IMR-90 (cell line): ENCODE measurements around the gene SLC49A4. TPM values are rescaled to one million over a fixed set of nuclear protein-coding genes. Genes with fewer than 3 reads are reported as not detected.

Experiments
- ATAC-seq: fragments of 200-7000 bp; cut with Tn5 transposase; 2 replicates; pipeline ENCODE4 v1.9.1; 2020; ENCODE audit warnings: low read depth, mild to moderate bottlenecking, moderate library complexity
- BruUV-seq: library from RNA; stranded (reverse); fragments of 400-500 nt; replicated peaks from 2 replicates; lab custom pipeline; 2021; lab: Mats Ljungman, UMichigan
- CTCF ChIA-PET: fragments of 300-600 bp; formaldehyde crosslinking; extraction: SDS; loops from one replicate; lab custom pipeline; 2021; ENCODE audit warnings: antibody characterized with exemption; lab: Yijun Ruan, JAX
- POLR2A ChIA-PET: fragments of 300-600 bp; sonication (Branson Sonifier 250); formaldehyde crosslinking; loops from one replicate; lab custom pipeline; 2022; ENCODE audit warnings: antibody characterized with exemption; ENCODE audit not compliant: unreplicated experiment; lab: Charles Lee
- DNase-seq: peaks from one replicate; pipeline ENCODE4 v3.0.0; 2013
- H2AFZ ChIP-seq: replicated peaks from 2 replicates; pipeline ENCODE3; 2013; ENCODE audit warnings: low read length, mild to moderate bottlenecking; ENCODE audit not compliant: poor library complexity
- H2AK5ac ChIP-seq: 2 replicates; pipeline ENCODE4 v1.6.1; 2013; ENCODE audit warnings: low read depth, low read length, inconsistent platforms
- H2AK9ac ChIP-seq: replicated peaks from 2 replicates; pipeline ENCODE3; 2013; ENCODE audit warnings: mild to moderate bottlenecking, low read depth, low read length, moderate library complexity; ENCODE audit not compliant: poor library complexity
- H2BK120ac ChIP-seq: 2 replicates; pipeline ENCODE4 v1.6.1; 2013; ENCODE audit warnings: low read depth, low read length, inconsistent platforms
- H2BK15ac ChIP-seq: 3 replicates; pipeline ENCODE4 v1.6.1; 2013; ENCODE audit warnings: low read depth, low read length, inconsistent platforms
- H2BK20ac ChIP-seq: 2 replicates; pipeline ENCODE4 v1.6.1; 2013; ENCODE audit warnings: low read depth, mild to moderate bottlenecking, inconsistent platforms, low read length, moderate library complexity
- H2BK5ac ChIP-seq: 2 replicates; pipeline ENCODE4 v1.6.1; 2013; ENCODE audit warnings: mild to moderate bottlenecking, low read depth, low read length, inconsistent platforms; ENCODE audit not compliant: poor library complexity, severe bottlenecking
- H3K14ac ChIP-seq: replicated peaks from 2 replicates; pipeline ENCODE4 v1.6.1; 2013; ENCODE audit warnings: low read depth, low read length, inconsistent platforms
- H3K18ac ChIP-seq: 2 replicates; pipeline ENCODE4 v1.6.1; 2013; ENCODE audit warnings: low read depth, low read length, control low read depth
- H3K23ac ChIP-seq: 2 replicates; pipeline ENCODE4 v1.6.1; 2013; ENCODE audit warnings: low read depth, low read length, inconsistent platforms
- H3K27ac ChIP-seq: 2 replicates; pipeline ENCODE4 v1.5.1; 2013; ENCODE audit warnings: mild to moderate bottlenecking, control low read depth, low read length; ENCODE audit not compliant: insufficient read depth
- H3K27me3 ChIP-seq: 2 replicates; pipeline ENCODE4 v1.6.1; 2013; ENCODE audit warnings: low read length; ENCODE audit not compliant: control insufficient read depth, insufficient read depth
- H3K36me3 ChIP-seq: 2 replicates; pipeline ENCODE4 v1.6.1; 2013; ENCODE audit warnings: low read length, mixed read lengths; ENCODE audit not compliant: control insufficient read depth, insufficient read depth
- H3K4ac ChIP-seq: 2 replicates; pipeline ENCODE4 v1.6.1; 2013; ENCODE audit warnings: low read depth, low read length, inconsistent platforms
- H3K4me1 ChIP-seq: 2 replicates; pipeline ENCODE4 v1.6.1; 2013; ENCODE audit warnings: low read length, mixed read lengths; ENCODE audit not compliant: control insufficient read depth, insufficient read depth
- H3K4me2 ChIP-seq: 2 replicates; pipeline ENCODE4 v1.6.1; 2013; ENCODE audit warnings: low read depth, mild to moderate bottlenecking, control low read depth, low read length, moderate library complexity
- H3K4me3 ChIP-seq: 2 replicates; pipeline ENCODE4 v1.5.1; 2013; ENCODE audit warnings: low read depth, mild to moderate bottlenecking, control low read depth, low read length, moderate library complexity; ENCODE audit not compliant: insufficient read depth
- H3K56ac ChIP-seq: 2 replicates; pipeline ENCODE4 v1.6.1; 2013; ENCODE audit warnings: low read length, inconsistent platforms; ENCODE audit not compliant: insufficient read depth; ENCODE audit errors: extremely low read depth
- H3K79me1 ChIP-seq, 2 experiments: 2 replicates each; pipeline ENCODE4 v1.6.1; 2013; ENCODE audit warnings: low read length in 2 of 2, inconsistent platforms in 1 of 2, low read depth in 1 of 2
- H3K9ac ChIP-seq: 2 replicates; pipeline ENCODE4 v1.6.1; 2013; ENCODE audit warnings: low read depth, low read length, control low read depth
- H3K9me1 ChIP-seq: 2 replicates; pipeline ENCODE4 v1.6.1; 2013; ENCODE audit warnings: low read length, inconsistent platforms; ENCODE audit not compliant: insufficient read depth
- H3K9me3 ChIP-seq: 2 replicates; pipeline ENCODE4 v1.6.1; 2013; ENCODE audit warnings: low read length; ENCODE audit not compliant: control insufficient read depth, insufficient read depth
- H4K20me1 ChIP-seq: 2 replicates; pipeline ENCODE4 v1.6.1; 2013; ENCODE audit warnings: low read length, inconsistent platforms; ENCODE audit not compliant: insufficient read depth
- H4K5ac ChIP-seq: 2 replicates; pipeline ENCODE4 v1.6.1; 2013; ENCODE audit warnings: mild to moderate bottlenecking, low read depth, low read length, control low read depth
- H4K8ac ChIP-seq, 2 experiments: 2 replicates each; pipeline ENCODE4 v1.6.1; 2013; ENCODE audit warnings: low read depth in 2 of 2, low read length in 2 of 2, control low read depth in 1 of 2, inconsistent platforms in 1 of 2
- H4K91ac ChIP-seq: 2 replicates; pipeline ENCODE4 v1.6.1; 2013; ENCODE audit warnings: low read depth, low read length, inconsistent platforms; ENCODE audit not compliant: insufficient read depth
- CEBPB ChIP-seq: IDR thresholded peaks from 2 replicates; pipeline ENCODE4 v1.6.1; 2012; ENCODE audit warnings: low read depth, low read length, improper control_type of control experiment
- CHD1 ChIP-seq: IDR thresholded peaks from 2 replicates; pipeline ENCODE4 v1.6.1; 2012; ENCODE audit warnings: low read depth, low read length, improper control_type of control experiment
- CTCF ChIP-seq: conservative IDR thresholded peaks from 2 replicates; pipeline ENCODE4 v1.5.1; 2012; ENCODE audit warnings: mild to moderate bottlenecking, low read depth, low read length, improper control_type of control experiment
- ELK1 ChIP-seq: fragments of 150-350 bp; IDR thresholded peaks from 2 replicates; pipeline ENCODE4 v1.6.1; 2016; ENCODE audit warnings: low read depth, mild to moderate bottlenecking, low read length, moderate library complexity, borderline replicate concordance
- MAFK ChIP-seq: IDR thresholded peaks from 2 replicates; pipeline ENCODE4 v1.6.1; 2012; ENCODE audit warnings: low read depth, low read length, improper control_type of control experiment
- MAZ ChIP-seq: IDR thresholded peaks from 2 replicates; pipeline ENCODE4 v1.6.1; 2012; ENCODE audit warnings: low read depth, mild to moderate bottlenecking, low read length, improper control_type of control experiment, moderate library complexity, borderline replicate concordance
- MXI1 ChIP-seq: IDR thresholded peaks from 2 replicates; pipeline ENCODE4 v1.6.1; 2012; ENCODE audit warnings: low read depth, mild to moderate bottlenecking, low read length, moderate library complexity, borderline replicate concordance
- NFE2L2 ChIP-seq: fragments of 150-350 bp; IDR thresholded peaks from 2 replicates; pipeline ENCODE4 v1.6.1; 2016; ENCODE audit warnings: low read depth, mild to moderate bottlenecking, low read length
- POLR2A ChIP-seq: IDR thresholded peaks from 2 replicates; pipeline ENCODE4 v1.6.1; 2012; ENCODE audit warnings: mild to moderate bottlenecking, low read depth, low read length
- RAD21 ChIP-seq: IDR thresholded peaks from 2 replicates; pipeline ENCODE4 v1.6.1; 2012; ENCODE audit warnings: low read length, improper control_type of control experiment
- SMC3 ChIP-seq: fragments of 150-350 bp; IDR thresholded peaks from 2 replicates; pipeline ENCODE4 v1.6.1; 2016; ENCODE audit warnings: low read depth, mild to moderate bottlenecking, antibody characterized with exemption, low read length, moderate library complexity
- WGBS, 2 experiments: methylation state at CpG; one replicate each; pipeline versions ENCODE4 v1.1.5 to v1.1.7; 2013; ENCODE audit warnings: missing lambda C conversion rate in 2 of 2; ENCODE audit not compliant: insufficient read length in 1 of 2; ENCODE audit errors: extremely low coverage in 2 of 2; 5-methylcytosine and 5-hydroxymethylcytosine counted together
- dilution Hi-C: fragments of 300-500 bp; cut with HindIII; formaldehyde crosslinking; loops from one replicate; pipeline ENCODE4 v1.14.3; 2018; ENCODE audit warnings: low sequenced_read_pairs; ENCODE audit not compliant: unreplicated experiment
- in situ Hi-C: fragments of 300-500 bp; cut with MboI; formaldehyde crosslinking; loops from 3 replicates; pipeline ENCODE4 v1.14.3; 2019; ENCODE audit warnings: low sequenced_read_pairs, inconsistent platforms, mixed read lengths
- intact Hi-C: fragments of 100-400 bp; cut with micrococcal nuclease; formaldehyde crosslinking; loops from 2 replicates; pipeline ENCODE4 v1.10.0; 2022
- polyA plus RNA-seq, 3 experiments: library from polyadenylated mRNA; depleted of rRNA; stranded (reverse); fragments of >200 nt; gene quantifications; 2 replicates each; pipeline ENCODE4 v1.2.3, GENCODE V29; 2012; ENCODE audit warnings: low replicate concordance in 1 of 3
- total RNA-seq: library from RNA; depleted of rRNA; stranded (reverse); fragments of >200 nt; gene quantifications from 2 replicates; pipeline ENCODE4 v1.2.3, GENCODE V29; 2012

SLC49A4 gene
- total and polyA plus RNA-seq, 2 of the 4 experiments (the other 2 are of a cell fraction): 6.5 to 6.8 TPM

- Histone ChIP-seq H2AFZ (no peak overlapping the region), H4K5ac (no peak overlapping the region), H3K4me2 (no peak overlapping the region), H3K27me3 (peaks cover 48% of the 10 kb centered on the region), H3K4me1 (no peaks in the 10 kb centered on the region), H3K14ac (no peak overlapping the region), H3K9me1 (no peaks in the 10 kb centered on the region), H3K23ac (no peak overlapping the region), H3K79me1 (no peaks in the 10 kb centered on the region), H4K8ac (no peak overlapping the region), H3K9ac (no peak overlapping the region), H2AK5ac (no peak overlapping the region), H2BK120ac (no peak overlapping the region), H2BK20ac (no peak overlapping the region), H2AK9ac (no peak overlapping the region), H4K91ac (no peak overlapping the region), H3K9me3 (peaks cover 2% of the 10 kb centered on the region; the same call in 1 of the 2 replicates), H2BK5ac (no peak overlapping the region), H3K36me3 (no peaks in the 10 kb centered on the region), H4K20me1 (no peaks in the 10 kb centered on the region), H3K56ac (no peak overlapping the region), H2BK15ac (no peak overlapping the region), H3K4me3 (no peak overlapping the region), H3K4ac (no peak overlapping the region), H3K18ac (no peak overlapping the region), H3K27ac (no peak overlapping the region)
- TF ChIP-seq CEBPB (no peak), POLR2A (no peak), MAZ (no peak), CTCF (no peak), NFE2L2 (no peak), CHD1 (no peak), RAD21 (no peak), SMC3 (no peak), MAFK (no peak), ELK1 (no peak), MXI1 (no peak)
- ChIA-PET POLR2A (no interaction called here), CTCF (no interaction called here)
- WGBS, 2 experiments: 67% methylated on average over 1 of the region's 3 CpGs; no CpG with 5 or more reads in 1 of the 2 experiments
- in situ Hi-C loops: no loop called here
- no TSS peak for BruUV-seq
- intact Hi-C loops: no loop called here
- dilution Hi-C loops: no loop called here
- ATAC-seq: no peak
- no peak for DNase-seq
These were observed 113.4 kb downstream of the SLC49A4 start for GRCh38 chr3:122908251-122908650.
